SK-N-SH (cell line): ENCODE results near the gene SMARCA1.

Source experiments
- EP300 ChIP-seq, 2 experiments: IDR thresholded peaks; 2 replicates each; pipeline versions ENCODE4 v1.4.0 to v1.6.1; 2012; ENCODE audit warnings: borderline replicate concordance in 1 of 2, low read depth in 1 of 2, low read length in 1 of 2
- FOXJ3 ChIP-seq: sonication (generic); formaldehyde crosslinking; IDR thresholded peaks from 2 replicates; pipeline ENCODE4 v1.5.1; 2020; ENCODE audit warnings: mild to moderate bottlenecking, missing genetic modification reagents

DNA sequence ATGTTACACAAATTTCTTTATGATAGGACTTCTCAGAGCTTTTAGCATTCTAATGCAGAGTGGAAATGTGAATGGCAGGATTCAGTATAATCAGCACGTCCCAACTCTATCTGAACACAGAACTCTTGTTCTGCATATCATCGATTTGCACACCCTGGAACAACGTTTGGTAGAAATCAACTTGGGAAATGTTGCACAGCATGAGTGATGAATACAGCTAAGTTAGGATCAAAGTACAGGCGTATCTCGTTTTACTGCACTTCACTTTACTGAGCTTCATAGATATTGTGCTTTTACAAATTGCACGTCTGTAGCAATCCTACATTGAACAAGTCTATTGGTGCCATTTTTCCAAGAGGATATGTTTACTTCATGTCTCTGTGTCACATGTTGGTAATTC lies 70.8 kb downstream of the SMARCA1 start:
- no peak for TF ChIP-seq FOXJ3 (CRISPR knock-in tag)
- TF ChIP-seq EP300 (IDR thresholded peaks at IDR 0.05; ENCODE audit: borderline replicate concordance in 1 of 2, low read depth in 1 of 2, low read length in 1 of 2): no peak
